HEK293 (cell line): ENCODE measurements around the gene EFHC1.

ENCODE experiments used
- GLI2 ChIP-seq: fragments of 450-650 bp; formaldehyde crosslinking; IDR thresholded peaks from 2 replicates; pipeline ENCODE4; 2017; ENCODE audit warnings: missing biosample characterization, missing genetic modification characterization, low read depth, borderline replicate concordance
- GLIS1 ChIP-seq: fragments of 450-650 bp; formaldehyde crosslinking; IDR thresholded peaks from 2 replicates; pipeline ENCODE4 v1.5.1; 2016; ENCODE audit warnings: missing biosample characterization, missing genetic modification characterization
- IKZF3 ChIP-seq: fragments of 450-650 bp; IDR thresholded peaks from 2 replicates; pipeline ENCODE4 v1.5.0; 2018; ENCODE audit warnings: missing biosample characterization, mild to moderate bottlenecking, missing genetic modification characterization, moderate library complexity
- KLF8 ChIP-seq: fragments of 450-650 bp; formaldehyde crosslinking; IDR thresholded peaks from 2 replicates; pipeline ENCODE4 v1.5.1; 2016; ENCODE audit warnings: missing biosample characterization, missing genetic modification characterization
- MZF1 ChIP-seq: fragments of 450-650 bp; formaldehyde crosslinking; IDR thresholded peaks from 2 replicates; pipeline ENCODE4 v1.5.1; 2017; ENCODE audit warnings: missing biosample characterization, missing genetic modification characterization, borderline replicate concordance
- SP3 ChIP-seq: fragments of 450-650 bp; formaldehyde crosslinking; IDR thresholded peaks from 2 replicates; pipeline ENCODE4 v1.5.1; 2016; ENCODE audit warnings: missing biosample characterization, missing genetic modification characterization
- ZBTB8A ChIP-seq: fragments of 450-650 bp; formaldehyde crosslinking; IDR thresholded peaks from 2 replicates; pipeline ENCODE4 v1.5.1; 2016; ENCODE audit warnings: missing biosample characterization, missing genetic modification characterization
- ZFP37 ChIP-seq: fragments of 450-650 bp; formaldehyde crosslinking; IDR thresholded peaks from 2 replicates; pipeline ENCODE4 v1.5.1; 2016; ENCODE audit warnings: missing biosample characterization, missing genetic modification characterization
- ZIC2 ChIP-seq: fragments of 450-650 bp; formaldehyde crosslinking; IDR thresholded peaks from 2 replicates; pipeline ENCODE4 v1.5.1; 2016; ENCODE audit warnings: missing biosample characterization, missing genetic modification characterization
- ZNF121 ChIP-seq: fragments of 450-650 bp; formaldehyde crosslinking; IDR thresholded peaks from 2 replicates; pipeline ENCODE4 v1.5.1; 2016; ENCODE audit warnings: missing biosample characterization, missing genetic modification characterization
- ZNF157 ChIP-seq: fragments of 450-650 bp; formaldehyde crosslinking; IDR thresholded peaks from 2 replicates; pipeline ENCODE4 v1.5.1; 2016; ENCODE audit warnings: missing biosample characterization, missing genetic modification characterization
- ZNF169 ChIP-seq: fragments of 450-650 bp; formaldehyde crosslinking; IDR thresholded peaks from 2 replicates; pipeline ENCODE4 v1.5.1; 2016; ENCODE audit warnings: missing biosample characterization, missing genetic modification characterization
- ZNF174 ChIP-seq: fragments of 450-650 bp; formaldehyde crosslinking; IDR thresholded peaks from 2 replicates; pipeline ENCODE4 v1.5.0; 2017; ENCODE audit warnings: missing biosample characterization, mild to moderate bottlenecking, missing genetic modification characterization
- ZNF302 ChIP-seq: fragments of 450-650 bp; formaldehyde crosslinking; IDR thresholded peaks from 2 replicates; pipeline ENCODE4 v1.5.1; 2016; ENCODE audit warnings: missing biosample characterization, missing genetic modification characterization, low read depth
- ZNF37A ChIP-seq: fragments of 450-650 bp; IDR thresholded peaks from 2 replicates; pipeline ENCODE4 v1.5.1; 2018; ENCODE audit warnings: missing biosample characterization, missing genetic modification characterization
- ZNF391 ChIP-seq: fragments of 450-650 bp; formaldehyde crosslinking; IDR thresholded peaks from 2 replicates; pipeline ENCODE4 v1.5.1; 2016; ENCODE audit warnings: low read depth, missing biosample characterization, missing genetic modification characterization, borderline replicate concordance
- ZNF416 ChIP-seq: fragments of 450-650 bp; formaldehyde crosslinking; IDR thresholded peaks from 2 replicates; pipeline ENCODE4 v1.5.1; 2016; ENCODE audit warnings: missing biosample characterization, missing genetic modification characterization
- ZNF585B ChIP-seq: fragments of 450-650 bp; formaldehyde crosslinking; IDR thresholded peaks from 2 replicates; pipeline ENCODE4 v1.5.1; 2016; ENCODE audit warnings: missing biosample characterization, missing genetic modification characterization
- ZNF621 ChIP-seq: fragments of 450-650 bp; formaldehyde crosslinking; IDR thresholded peaks from 2 replicates; pipeline ENCODE4 v1.5.1; 2017; ENCODE audit warnings: missing biosample characterization, missing genetic modification characterization
- ZSCAN16 ChIP-seq: fragments of 450-650 bp; formaldehyde crosslinking; IDR thresholded peaks from 2 replicates; pipeline ENCODE4 v1.5.1; 2016; ENCODE audit warnings: missing biosample characterization, missing genetic modification characterization
- TF ChIP-seq, protein P1 (sequence below): fragments of 450-650 bp; formaldehyde crosslinking; IDR thresholded peaks from 2 replicates; pipeline ENCODE4 v1.5.1; 2016; ENCODE audit warnings: missing biosample characterization, missing genetic modification characterization, low read depth
- TF ChIP-seq, protein P2 (sequence below): fragments of 450-650 bp; formaldehyde crosslinking; IDR thresholded peaks from 2 replicates; pipeline ENCODE4 v1.5.1; 2016; ENCODE audit warnings: missing biosample characterization, missing genetic modification characterization
- TF ChIP-seq, protein P3 (sequence below): fragments of 450-650 bp; formaldehyde crosslinking; IDR thresholded peaks from 2 replicates; pipeline ENCODE4 v1.5.1; 2016; ENCODE audit warnings: missing biosample characterization, missing genetic modification characterization
- TF ChIP-seq, protein P4 (sequence below): fragments of 450-650 bp; formaldehyde crosslinking; IDR thresholded peaks from 2 replicates; pipeline ENCODE4 v1.5.1; 2017; ENCODE audit warnings: missing biosample characterization, missing genetic modification characterization
- TF ChIP-seq, protein P5 (sequence below): fragments of 450-650 bp; formaldehyde crosslinking; IDR thresholded peaks from 2 replicates; pipeline ENCODE4 v1.5.1; 2016; ENCODE audit warnings: missing biosample characterization, missing genetic modification characterization
- TF ChIP-seq, protein P6 (sequence below): fragments of 450-650 bp; formaldehyde crosslinking; IDR thresholded peaks from 2 replicates; pipeline ENCODE4 v1.5.1; 2017; ENCODE audit warnings: missing biosample characterization, missing genetic modification characterization
- TF ChIP-seq, protein P7 (sequence below): fragments of 450-650 bp; formaldehyde crosslinking; IDR thresholded peaks from 2 replicates; pipeline ENCODE4 v1.5.1; 2016; ENCODE audit warnings: missing biosample characterization, missing genetic modification characterization

The EFHC1 gene

DNA sequence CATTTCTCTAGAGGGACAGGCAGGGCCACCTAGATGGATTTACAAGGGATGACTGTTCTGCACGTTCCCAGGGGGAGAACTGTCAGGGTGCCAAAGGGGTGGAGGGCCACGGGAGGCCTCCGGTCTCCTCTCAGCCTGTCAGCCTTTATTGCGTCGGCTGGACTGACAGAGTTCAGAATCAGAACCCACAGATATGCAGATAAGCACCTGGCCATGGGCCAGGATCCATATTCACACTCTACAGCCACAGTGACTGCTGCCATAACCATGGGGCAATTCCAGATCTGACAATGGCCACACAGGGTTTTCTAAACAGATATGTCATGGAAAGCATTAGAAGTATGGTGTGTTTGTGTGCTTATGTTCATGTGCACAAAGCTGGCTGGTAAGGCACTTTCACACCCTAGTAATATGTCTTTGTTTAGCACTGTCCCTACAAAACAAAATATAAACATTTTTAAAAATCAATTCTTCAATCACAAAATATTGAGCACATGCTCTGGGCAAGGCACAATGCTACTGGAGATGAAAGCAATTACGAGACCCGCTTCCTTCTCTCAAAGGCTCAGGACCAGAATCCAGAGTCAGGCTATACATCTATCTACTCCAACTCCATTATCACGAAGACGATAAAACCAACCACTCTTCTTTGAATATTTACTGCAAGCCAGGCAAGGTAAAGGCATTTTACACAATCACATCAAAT lies 127.7 kb downstream of the EFHC1 start (continued):
- TF ChIP-seq, protein P1, sequence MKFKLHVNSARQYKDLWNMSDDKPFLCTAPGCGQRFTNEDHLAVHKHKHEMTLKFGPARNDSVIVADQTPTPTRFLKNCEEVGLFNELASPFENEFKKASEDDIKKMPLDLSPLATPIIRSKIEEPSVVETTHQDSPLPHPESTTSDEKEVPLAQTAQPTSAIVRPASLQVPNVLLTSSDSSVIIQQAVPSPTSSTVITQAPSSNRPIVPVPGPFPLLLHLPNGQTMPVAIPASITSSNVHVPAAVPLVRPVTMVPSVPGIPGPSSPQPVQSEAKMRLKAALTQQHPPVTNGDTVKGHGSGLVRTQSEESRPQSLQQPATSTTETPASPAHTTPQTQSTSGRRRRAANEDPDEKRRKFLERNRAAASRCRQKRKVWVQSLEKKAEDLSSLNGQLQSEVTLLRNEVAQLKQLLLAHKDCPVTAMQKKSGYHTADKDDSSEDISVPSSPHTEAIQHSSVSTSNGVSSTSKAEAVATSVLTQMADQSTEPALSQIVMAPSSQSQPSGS, result no peak
- TF ChIP-seq, protein P2, sequence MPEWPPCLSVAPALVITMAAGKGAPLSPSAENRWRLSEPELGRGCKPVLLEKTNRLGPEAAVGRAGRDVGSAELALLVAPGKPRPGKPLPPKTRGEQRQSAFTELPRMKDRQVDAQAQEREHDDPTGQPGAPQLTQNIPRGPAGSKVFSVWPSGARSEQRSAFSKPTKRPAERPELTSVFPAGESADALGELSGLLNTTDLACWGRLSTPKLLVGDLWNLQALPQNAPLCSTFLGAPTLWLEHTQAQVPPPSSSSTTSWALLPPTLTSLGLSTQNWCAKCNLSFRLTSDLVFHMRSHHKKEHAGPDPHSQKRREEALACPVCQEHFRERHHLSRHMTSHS (tag by site-specific recombination), result no peak
- TF ChIP-seq, protein P3, sequence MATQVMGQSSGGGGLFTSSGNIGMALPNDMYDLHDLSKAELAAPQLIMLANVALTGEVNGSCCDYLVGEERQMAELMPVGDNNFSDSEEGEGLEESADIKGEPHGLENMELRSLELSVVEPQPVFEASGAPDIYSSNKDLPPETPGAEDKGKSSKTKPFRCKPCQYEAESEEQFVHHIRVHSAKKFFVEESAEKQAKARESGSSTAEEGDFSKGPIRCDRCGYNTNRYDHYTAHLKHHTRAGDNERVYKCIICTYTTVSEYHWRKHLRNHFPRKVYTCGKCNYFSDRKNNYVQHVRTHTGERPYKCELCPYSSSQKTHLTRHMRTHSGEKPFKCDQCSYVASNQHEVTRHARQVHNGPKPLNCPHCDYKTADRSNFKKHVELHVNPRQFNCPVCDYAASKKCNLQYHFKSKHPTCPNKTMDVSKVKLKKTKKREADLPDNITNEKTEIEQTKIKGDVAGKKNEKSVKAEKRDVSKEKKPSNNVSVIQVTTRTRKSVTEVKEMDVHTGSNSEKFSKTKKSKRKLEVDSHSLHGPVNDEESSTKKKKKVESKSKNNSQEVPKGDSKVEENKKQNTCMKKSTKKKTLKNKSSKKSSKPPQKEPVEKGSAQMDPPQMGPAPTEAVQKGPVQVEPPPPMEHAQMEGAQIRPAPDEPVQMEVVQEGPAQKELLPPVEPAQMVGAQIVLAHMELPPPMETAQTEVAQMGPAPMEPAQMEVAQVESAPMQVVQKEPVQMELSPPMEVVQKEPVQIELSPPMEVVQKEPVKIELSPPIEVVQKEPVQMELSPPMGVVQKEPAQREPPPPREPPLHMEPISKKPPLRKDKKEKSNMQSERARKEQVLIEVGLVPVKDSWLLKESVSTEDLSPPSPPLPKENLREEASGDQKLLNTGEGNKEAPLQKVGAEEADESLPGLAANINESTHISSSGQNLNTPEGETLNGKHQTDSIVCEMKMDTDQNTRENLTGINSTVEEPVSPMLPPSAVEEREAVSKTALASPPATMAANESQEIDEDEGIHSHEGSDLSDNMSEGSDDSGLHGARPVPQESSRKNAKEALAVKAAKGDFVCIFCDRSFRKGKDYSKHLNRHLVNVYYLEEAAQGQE (tag by site-specific recombination), result no peak
- no peak for TF ChIP-seq IKZF3 (tag by site-specific recombination)
- no peak for TF ChIP-seq ZNF302 (tag by site-specific recombination)
- TF ChIP-seq GLI2 (tag by site-specific recombination), result no peak
- 0 out of 2 replicates have a peak, but pooled peaks have one; percentile 34 for TF ChIP-seq ZIC2 (tag by site-specific recombination)
- TF ChIP-seq MZF1 (tag by site-specific recombination), result no peak
- TF ChIP-seq KLF8 (tag by site-specific recombination), result no peak
- TF ChIP-seq ZNF585B (tag by site-specific recombination), result no peak
- TF ChIP-seq ZFP37 (tag by site-specific recombination), result no peak
- TF ChIP-seq, protein P4, sequence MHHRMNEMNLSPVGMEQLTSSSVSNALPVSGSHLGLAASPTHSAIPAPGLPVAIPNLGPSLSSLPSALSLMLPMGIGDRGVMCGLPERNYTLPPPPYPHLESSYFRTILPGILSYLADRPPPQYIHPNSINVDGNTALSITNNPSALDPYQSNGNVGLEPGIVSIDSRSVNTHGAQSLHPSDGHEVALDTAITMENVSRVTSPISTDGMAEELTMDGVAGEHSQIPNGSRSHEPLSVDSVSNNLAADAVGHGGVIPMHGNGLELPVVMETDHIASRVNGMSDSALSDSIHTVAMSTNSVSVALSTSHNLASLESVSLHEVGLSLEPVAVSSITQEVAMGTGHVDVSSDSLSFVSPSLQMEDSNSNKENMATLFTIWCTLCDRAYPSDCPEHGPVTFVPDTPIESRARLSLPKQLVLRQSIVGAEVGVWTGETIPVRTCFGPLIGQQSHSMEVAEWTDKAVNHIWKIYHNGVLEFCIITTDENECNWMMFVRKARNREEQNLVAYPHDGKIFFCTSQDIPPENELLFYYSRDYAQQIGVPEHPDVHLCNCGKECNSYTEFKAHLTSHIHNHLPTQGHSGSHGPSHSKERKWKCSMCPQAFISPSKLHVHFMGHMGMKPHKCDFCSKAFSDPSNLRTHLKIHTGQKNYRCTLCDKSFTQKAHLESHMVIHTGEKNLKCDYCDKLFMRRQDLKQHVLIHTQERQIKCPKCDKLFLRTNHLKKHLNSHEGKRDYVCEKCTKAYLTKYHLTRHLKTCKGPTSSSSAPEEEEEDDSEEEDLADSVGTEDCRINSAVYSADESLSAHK (tag by site-specific recombination), result no peak
- peak; percentile 79 for TF ChIP-seq GLIS1 (tag by site-specific recombination)
- no peak for TF ChIP-seq ZNF174 (tag by site-specific recombination)
- TF ChIP-seq, protein P5, sequence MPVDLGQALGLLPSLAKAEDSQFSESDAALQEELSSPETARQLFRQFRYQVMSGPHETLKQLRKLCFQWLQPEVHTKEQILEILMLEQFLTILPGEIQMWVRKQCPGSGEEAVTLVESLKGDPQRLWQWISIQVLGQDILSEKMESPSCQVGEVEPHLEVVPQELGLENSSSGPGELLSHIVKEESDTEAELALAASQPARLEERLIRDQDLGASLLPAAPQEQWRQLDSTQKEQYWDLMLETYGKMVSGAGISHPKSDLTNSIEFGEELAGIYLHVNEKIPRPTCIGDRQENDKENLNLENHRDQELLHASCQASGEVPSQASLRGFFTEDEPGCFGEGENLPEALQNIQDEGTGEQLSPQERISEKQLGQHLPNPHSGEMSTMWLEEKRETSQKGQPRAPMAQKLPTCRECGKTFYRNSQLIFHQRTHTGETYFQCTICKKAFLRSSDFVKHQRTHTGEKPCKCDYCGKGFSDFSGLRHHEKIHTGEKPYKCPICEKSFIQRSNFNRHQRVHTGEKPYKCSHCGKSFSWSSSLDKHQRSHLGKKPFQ, result 0 out of 2 replicates have a peak, but pooled peaks have one; percentile 46
- no peak for TF ChIP-seq ZNF391 (tag by site-specific recombination)
- peak; percentile 58 for TF ChIP-seq ZBTB8A (tag by site-specific recombination)
- TF ChIP-seq ZNF157 (tag by site-specific recombination), result no peak
- TF ChIP-seq, protein P6, sequence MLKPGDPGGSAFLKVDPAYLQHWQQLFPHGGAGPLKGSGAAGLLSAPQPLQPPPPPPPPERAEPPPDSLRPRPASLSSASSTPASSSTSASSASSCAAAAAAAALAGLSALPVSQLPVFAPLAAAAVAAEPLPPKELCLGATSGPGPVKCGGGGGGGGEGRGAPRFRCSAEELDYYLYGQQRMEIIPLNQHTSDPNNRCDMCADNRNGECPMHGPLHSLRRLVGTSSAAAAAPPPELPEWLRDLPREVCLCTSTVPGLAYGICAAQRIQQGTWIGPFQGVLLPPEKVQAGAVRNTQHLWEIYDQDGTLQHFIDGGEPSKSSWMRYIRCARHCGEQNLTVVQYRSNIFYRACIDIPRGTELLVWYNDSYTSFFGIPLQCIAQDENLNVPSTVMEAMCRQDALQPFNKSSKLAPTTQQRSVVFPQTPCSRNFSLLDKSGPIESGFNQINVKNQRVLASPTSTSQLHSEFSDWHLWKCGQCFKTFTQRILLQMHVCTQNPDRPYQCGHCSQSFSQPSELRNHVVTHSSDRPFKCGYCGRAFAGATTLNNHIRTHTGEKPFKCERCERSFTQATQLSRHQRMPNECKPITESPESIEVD (tag by site-specific recombination), result no peak
- no peak for TF ChIP-seq ZNF37A
- TF ChIP-seq, protein P7, sequence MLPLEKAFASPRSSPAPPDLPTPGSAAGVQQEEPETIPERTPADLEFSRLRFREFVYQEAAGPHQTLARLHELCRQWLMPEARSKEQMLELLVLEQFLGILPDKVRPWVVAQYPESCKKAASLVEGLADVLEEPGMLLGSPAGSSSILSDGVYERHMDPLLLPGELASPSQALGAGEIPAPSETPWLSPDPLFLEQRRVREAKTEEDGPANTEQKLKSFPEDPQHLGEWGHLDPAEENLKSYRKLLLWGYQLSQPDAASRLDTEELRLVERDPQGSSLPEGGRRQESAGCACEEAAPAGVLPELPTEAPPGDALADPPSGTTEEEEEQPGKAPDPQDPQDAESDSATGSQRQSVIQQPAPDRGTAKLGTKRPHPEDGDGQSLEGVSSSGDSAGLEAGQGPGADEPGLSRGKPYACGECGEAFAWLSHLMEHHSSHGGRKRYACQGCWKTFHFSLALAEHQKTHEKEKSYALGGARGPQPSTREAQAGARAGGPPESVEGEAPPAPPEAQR (tag by site-specific recombination), result no peak
- no peak for TF ChIP-seq ZNF416 (tag by site-specific recombination)
- TF ChIP-seq ZNF121, result no peak
- no peak for TF ChIP-seq SP3 (tag by site-specific recombination)
- TF ChIP-seq ZNF169 (tag by site-specific recombination), result no peak
- no peak for TF ChIP-seq ZSCAN16 (tag by site-specific recombination)
- TF ChIP-seq ZNF621 (tag by site-specific recombination), result no peak
